ENCODE data around the gene CCNL1.

GRCh38 chr3:157175691-157176507, 16.0 kb upstream of the CCNL1 start:
- no peak for TF ChIP-seq CTCF (IDR thresholded peaks at IDR 0.05; ENCODE audit: poor library complexity)
- TF ChIP-seq EZH2 (IDR thresholded peaks at IDR 0.05; ENCODE audit: borderline replicate concordance) = no peak
- TF ChIP-seq EZH2phosphoT487 (IDR thresholded peaks at IDR 0.05; ENCODE audit: low read depth, severe bottlenecking, unreplicated experiment) = no peak

All from hepatocyte (in vitro differentiated cells).